ENCODE results near the gene KIF21B.

Gene KIF21B

DNA sequence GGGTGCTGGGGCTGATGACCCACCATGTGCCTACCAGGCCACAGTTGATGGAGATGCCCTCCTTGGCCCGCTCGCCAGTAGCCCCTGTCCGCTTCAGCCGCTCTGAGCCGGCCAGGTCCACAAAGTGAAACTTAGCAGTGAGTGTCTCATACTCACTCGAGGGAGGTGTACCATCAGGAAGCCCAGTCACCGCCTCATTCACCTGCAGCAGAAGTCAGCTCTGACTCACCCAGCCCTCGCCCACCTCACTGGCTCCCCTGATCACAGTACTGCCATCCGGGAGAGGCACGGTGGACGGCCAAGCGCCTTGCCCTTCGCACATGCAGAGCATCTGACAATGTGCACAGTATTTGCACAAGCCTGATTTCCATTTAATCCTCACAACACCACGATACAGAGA is 18.8 kb downstream of the KIF21B start:
- no peak overlapping the region for H3K27ac ChIP-seq
- TF ChIP-seq, protein P1, sequence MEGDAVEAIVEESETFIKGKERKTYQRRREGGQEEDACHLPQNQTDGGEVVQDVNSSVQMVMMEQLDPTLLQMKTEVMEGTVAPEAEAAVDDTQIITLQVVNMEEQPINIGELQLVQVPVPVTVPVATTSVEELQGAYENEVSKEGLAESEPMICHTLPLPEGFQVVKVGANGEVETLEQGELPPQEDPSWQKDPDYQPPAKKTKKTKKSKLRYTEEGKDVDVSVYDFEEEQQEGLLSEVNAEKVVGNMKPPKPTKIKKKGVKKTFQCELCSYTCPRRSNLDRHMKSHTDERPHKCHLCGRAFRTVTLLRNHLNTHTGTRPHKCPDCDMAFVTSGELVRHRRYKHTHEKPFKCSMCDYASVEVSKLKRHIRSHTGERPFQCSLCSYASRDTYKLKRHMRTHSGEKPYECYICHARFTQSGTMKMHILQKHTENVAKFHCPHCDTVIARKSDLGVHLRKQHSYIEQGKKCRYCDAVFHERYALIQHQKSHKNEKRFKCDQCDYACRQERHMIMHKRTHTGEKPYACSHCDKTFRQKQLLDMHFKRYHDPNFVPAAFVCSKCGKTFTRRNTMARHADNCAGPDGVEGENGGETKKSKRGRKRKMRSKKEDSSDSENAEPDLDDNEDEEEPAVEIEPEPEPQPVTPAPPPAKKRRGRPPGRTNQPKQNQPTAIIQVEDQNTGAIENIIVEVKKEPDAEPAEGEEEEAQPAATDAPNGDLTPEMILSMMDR (conservative IDR thresholded peaks at IDR 0.05): no peak
- no peak for TF ChIP-seq ZFX (IDR thresholded peaks at IDR 0.05)

DNA sequence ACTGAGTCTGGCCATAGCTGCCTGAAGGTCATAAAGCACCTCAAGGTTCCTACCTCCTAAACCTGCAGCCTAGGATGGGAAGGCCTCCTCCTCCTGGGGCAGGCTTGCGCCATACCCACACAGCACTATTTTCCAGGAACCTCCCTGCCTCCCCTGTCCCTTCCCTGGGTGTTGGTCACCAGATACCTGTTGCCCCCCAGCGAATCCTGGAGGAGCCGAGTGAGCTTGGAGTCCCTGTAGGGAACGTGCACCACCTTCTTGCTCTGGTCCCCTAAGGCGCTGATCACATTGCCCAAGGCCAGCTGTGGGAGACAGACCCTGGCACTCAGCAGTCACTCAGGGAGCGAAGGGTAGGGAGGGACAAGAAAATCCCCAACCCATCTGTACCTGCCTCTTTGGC is 19.4 kb downstream of the KIF21B start:
- H3K27ac ChIP-seq: no peak overlapping the region
- TF ChIP-seq, protein P1 (conservative IDR thresholded peaks at IDR 0.05): no peak
- no peak for TF ChIP-seq ZFX (IDR thresholded peaks at IDR 0.05)

DNA sequence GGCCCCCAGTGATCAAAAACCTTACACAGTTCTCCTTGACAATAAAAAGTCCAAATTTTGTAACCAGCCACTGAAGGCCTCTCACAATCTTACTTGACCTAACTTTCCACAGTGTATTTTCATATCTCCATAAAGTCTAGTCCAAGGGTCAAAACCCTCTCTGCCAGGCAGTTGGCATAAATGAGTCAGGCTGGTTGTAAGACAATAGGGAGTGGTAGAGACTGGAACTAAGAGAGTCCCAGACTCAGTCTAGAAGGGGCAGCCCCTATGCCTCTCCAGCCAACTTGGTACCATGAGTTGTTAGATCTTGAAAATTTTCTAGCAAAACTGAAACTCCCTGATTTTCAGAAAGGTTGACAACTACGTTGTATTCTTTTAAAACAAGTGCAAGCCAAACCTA is 21.0 kb downstream of the KIF21B start:
- TF ChIP-seq ZFX (IDR thresholded peaks at IDR 0.05): no peak
- TF ChIP-seq, protein P1 (conservative IDR thresholded peaks at IDR 0.05): no peak
- no peak overlapping the region for H3K27ac ChIP-seq

DNA sequence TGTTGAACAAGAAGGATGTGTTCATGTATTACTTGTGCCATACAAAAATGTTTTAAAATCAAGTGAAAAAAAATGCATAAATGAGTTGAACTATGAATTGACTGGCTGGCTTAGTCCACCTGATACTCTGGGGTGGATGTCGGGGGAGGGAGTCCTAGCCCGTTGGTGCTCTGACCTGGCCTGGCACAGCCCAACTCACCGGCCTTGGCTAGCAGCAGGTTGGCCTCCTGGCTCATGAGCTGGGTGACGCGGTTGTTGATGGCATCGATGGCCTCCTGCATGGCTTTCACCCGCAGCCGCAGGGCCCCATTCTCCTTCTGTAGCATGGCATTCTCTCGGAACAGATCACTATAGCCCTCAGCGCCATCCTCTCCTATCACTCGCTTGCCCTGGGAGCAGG is 21.6 kb downstream of the KIF21B start:
- TF ChIP-seq ZFX (IDR thresholded peaks at IDR 0.05): no peak
- TF ChIP-seq, protein P1 (conservative IDR thresholded peaks at IDR 0.05): no peak
- no peak overlapping the region for H3K27ac ChIP-seq

DNA sequence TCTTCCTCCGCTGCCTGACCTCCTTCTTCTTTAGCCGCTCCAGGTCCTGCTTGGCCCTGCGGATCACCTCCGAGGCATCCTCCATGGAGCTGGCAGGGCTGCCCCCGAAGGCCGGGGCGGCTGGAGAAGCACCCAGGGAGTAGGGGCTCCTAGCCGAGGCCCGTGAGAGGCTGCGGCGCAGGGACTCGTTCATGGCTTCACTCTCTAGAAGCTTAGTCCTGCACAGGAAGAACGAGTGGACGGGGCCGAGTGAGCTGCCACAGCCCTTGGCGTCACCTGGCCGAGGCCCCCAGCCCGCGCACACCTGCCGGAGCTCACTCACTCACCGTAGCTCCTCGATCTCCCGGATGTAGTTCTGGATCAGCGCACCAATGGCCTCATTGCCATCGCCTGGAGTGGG is 23.1 kb downstream of the KIF21B start:
- TF ChIP-seq, protein P1 (conservative IDR thresholded peaks at IDR 0.05): no peak
- TF ChIP-seq ZFX (IDR thresholded peaks at IDR 0.05): no peak
- no peak overlapping the region for H3K27ac ChIP-seq

GRCh38 chr1:200999667-201000066 is 23.8 kb downstream of the KIF21B start:
- no peak overlapping the region for H3K27ac ChIP-seq
- TF ChIP-seq, protein P1 (conservative IDR thresholded peaks at IDR 0.05): no peak
- TF ChIP-seq ZFX (IDR thresholded peaks at IDR 0.05): no peak

- no peak overlapping the region for H3K27ac ChIP-seq
These were observed 25.2 kb downstream of the KIF21B start for GRCh38 chr1:200998323-200998722.

More at GRCh38 chr1:200998323-200998722, 25.2 kb downstream of the KIF21B start:
- TF ChIP-seq, protein P1 (conservative IDR thresholded peaks at IDR 0.05): no peak
- no peak for TF ChIP-seq ZFX (IDR thresholded peaks at IDR 0.05)
